Urinary bladder (tissue), 4 donors: ENCODE results near the gene PGLYRP2. TPM values are rescaled to one million over a fixed set of nuclear protein-coding genes. Genes with fewer than 3 reads are reported as not detected.

Experiments
- DNase-seq: peaks from one replicate; pipeline ENCODE4 v3.0.0-alpha.2; 2015; ENCODE audit errors: extremely low spot score
- H3K27ac ChIP-seq: one replicate; pipeline ENCODE4 v1.5.1; 2013; ENCODE audit warnings: low read depth, mild to moderate bottlenecking, moderate library complexity
- H3K36me3 ChIP-seq: one replicate; pipeline ENCODE4 v1.6.1; 2013; ENCODE audit warnings: mild to moderate bottlenecking, moderate library complexity; ENCODE audit not compliant: insufficient read depth
- H3K4me1 ChIP-seq: one replicate; pipeline ENCODE4 v1.6.1; 2013; ENCODE audit warnings: mild to moderate bottlenecking, moderate library complexity; ENCODE audit not compliant: insufficient read depth
- H3K4me3 ChIP-seq: one replicate; pipeline ENCODE4 v1.5.1; 2013; ENCODE audit warnings: low read depth, low read length
- WGBS: extraction: QIAGEN DNeasy Blood & Tissue Kit; methylation state at CpG from one replicate; pipeline ENCODE4 v1.1.7; 2013; 5-methylcytosine and 5-hydroxymethylcytosine counted together
- polyA plus RNA-seq: library from polyadenylated mRNA; stranded (reverse); fragments of 200-250 nt; gene quantifications from one replicate; pipeline ENCODE4 v1.2.3, GENCODE V29; 2013
- total RNA-seq: library from RNA; depleted of rRNA; stranded (reverse); fragments of >200 nt; gene quantifications from one replicate; pipeline ENCODE4 v1.2.3, GENCODE V29; 2014
- donor health status: healthy with polysubstance abuse.
- donor health status: healthy.

PGLYRP2 gene
- total and polyA plus RNA-seq, 2 donors, result 0.08 TPM; not detected in 1

DNA sequence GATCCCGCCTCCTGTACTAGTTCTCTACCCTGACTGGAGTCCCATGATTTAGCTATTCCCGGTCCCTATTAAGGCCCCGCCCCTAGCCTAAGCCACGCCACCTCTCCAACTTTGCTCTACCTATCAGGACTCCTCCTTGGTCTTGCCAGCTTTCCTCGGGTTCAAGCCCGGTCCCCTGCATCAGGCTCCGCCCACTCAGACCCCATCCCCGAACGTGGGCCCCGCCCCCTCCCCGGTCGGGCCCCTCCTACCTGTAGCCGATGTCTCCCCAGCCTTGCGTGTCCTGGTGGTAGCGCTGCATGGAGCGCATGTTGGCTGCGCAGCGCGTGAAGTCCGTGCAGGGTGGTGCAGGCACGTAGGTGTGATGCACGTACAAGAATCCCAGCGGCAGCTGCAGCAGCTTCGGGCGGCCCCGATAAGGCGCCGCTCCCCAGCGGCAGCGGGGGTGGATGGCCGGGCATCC, 7.6 kb downstream of the PGLYRP2 start:
- Histone ChIP-seq H3K4me1 (no peaks in the 10 kb centered on the region), H3K4me3 (no peak overlapping the region), H3K36me3 (no peaks in the 10 kb centered on the region), H3K27ac (no peak overlapping the region)
- no peak for DNase-seq
- WGBS, result 52% methylated on average over 31 of the region's 31 CpGs

DNA sequence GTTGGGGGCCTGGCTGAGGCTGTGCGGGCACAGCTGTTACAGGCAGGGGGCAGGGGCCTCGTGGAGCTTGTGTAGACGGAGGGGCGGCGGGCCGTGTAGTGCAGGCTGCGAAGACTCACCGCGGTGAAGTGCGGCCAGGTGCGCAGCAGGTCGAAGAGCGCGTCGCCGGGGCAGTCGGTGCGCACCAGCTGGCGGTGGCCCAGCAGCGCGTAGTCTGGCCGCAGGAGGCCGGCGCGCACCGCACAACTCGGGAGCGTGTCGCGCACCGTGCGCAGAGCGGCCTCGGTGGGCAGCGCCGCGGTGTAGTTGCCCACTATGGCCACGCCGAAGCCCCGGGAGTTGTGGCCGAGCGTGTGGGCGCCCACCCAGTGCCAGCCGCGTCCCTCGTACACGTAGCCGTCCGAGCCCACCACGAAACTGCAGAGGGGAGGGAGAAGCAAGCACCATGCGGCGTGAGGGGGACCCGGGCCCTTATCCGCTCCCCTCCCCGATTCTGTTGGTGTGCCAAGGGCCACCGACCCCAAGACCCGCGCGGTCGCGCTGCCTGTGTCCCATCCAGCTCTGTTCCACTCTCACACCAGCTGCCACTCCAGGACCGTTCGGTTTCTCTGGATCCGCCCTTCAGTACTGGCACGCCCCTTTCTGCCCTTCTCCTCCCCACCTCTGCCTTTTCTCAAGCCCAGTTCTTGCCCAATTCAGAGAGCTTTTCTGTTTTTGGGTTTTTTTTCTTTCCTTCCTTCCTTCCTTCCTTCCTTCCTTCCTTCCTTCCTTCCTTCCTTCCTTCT, 9.6 kb downstream of the PGLYRP2 start:
- no peak for DNase-seq
- WGBS, result 3% methylated on average over 65 of the region's 65 CpGs
- Histone ChIP-seq H3K27ac (no peak overlapping the region), H3K4me3 (peak overlapping the region; percentile 14), H3K36me3 (no peaks in the 10 kb centered on the region), H3K4me1 (no peaks in the 10 kb centered on the region)

DNA sequence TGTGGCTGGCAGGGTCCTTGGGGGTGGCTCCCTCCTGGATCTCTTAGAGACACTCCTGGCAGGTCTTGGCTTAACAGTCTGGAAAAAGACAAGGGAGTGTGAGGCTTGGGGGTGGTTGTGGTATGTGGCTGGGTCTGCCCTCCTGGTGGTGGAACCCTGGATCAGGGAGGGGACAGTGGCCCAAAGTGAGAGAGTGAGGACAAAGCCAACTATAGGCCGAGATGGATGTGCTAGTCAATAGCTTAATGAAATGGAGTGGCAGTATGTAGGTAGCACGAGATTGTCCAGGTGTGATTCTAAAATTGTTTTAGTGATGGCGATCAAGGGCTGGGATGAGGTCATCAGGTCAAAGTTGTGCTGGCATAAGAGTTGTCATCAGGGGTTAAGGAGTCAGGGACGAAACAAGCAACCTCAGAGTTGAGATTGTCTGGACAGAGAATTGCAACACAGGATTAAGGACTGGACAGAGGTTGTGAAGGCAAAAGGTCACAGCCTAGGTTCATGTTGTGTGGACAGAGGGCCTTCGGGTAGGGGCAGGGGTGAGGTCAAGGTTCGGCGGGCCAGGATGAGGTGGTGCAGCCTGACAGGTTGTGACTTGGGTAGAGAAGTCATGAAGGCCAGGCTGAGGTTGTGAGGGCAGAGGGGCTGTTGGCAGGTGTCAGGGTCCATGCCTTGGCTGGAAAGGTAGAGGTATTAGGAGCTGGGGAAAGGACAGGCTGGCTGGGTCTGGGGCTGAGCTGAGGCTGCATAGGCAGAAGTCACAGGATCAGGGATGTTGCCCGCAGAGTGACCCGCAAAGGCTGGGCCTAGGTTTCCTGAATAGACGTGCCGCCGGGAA, 10.4 kb downstream of the PGLYRP2 start:
- H3K27ac ChIP-seq, result no peak overlapping the region
- 58% methylated on average over 12 of the region's 12 CpGs for WGBS
- no peak overlapping the region for H3K4me3 ChIP-seq
- H3K36me3 ChIP-seq, result no peaks in the 10 kb centered on the region
- no peaks in the 10 kb centered on the region for H3K4me1 ChIP-seq
- DNase-seq, result no peak

DNA sequence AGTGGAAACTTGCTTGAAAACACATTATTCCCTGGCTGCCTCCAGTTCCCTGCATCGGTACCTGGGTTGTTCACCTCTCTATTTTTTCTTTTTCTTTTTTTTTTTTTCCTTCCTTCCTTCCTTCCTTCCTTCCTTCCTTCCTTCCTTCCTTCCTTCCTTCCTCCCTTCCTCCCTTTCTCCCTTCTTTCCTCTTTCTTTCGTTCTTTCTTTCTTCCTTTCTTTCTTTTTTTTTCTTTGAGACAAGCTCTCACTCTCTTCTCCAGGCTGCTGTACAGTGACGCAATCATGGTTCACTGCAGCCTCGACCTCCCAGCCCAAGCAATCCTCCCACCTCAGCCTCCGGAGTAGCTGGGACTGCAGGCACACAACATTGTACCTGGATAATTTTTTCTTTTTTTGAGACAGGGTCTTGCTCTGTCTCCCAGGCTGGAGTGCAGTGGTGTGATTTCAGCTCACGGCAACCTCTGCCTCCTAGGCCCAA, 11.5 kb downstream of the PGLYRP2 start:
- Histone ChIP-seq H3K4me1 (no peaks in the 10 kb centered on the region), H3K36me3 (no peaks in the 10 kb centered on the region), H3K4me3 (no peak overlapping the region), H3K27ac (no peak overlapping the region)
- 80% methylated on average over 6 of the region's 6 CpGs for WGBS
- no peak for DNase-seq

DNA sequence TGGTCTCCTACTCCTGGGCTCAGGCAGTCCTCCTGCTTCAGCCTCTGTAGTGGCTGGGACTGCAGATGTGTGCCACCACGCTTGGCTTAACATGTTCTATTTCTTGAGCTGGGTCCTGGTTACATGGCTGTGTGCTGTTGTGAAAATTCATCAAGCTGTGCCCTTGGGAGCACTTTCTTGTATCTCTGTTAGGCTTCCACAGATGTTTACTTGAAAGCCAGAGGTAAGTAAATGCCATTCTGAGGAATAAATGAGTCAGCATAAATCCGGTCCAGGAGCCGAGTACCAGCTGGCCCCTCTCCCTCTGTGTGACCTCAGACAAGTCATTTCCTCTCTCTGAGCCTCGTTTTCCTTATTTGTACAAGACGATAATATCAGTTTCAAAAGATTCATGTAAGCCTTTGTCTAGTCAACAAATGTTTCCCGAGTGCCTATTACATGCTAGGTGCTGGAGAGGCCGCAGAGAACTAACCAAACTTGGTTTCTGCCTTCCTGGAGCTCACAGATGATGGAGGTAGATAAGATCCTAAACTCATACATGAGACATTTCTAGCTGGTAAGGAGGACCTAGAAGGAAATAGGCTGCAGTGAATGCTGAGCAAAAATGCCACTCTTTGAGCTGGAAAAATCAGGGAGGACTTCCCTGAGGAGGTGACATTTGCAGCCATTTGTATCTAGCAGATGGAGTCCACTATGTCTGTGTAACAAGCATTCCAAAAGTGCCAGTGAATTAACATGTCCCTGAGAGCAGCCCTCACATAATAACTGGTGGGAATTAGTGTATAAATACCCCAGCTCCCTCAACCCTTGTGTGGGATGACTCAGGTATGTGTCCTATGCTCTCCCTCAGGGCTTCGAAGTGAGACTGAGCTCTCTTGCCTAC, 12.2 kb downstream of the PGLYRP2 start:
- WGBS, result 43% methylated on average over 8 of the region's 8 CpGs
- no peaks in the 10 kb centered on the region for H3K4me1 ChIP-seq
- no peaks in the 10 kb centered on the region for H3K36me3 ChIP-seq
- no peak overlapping the region for H3K27ac ChIP-seq
- no peak for DNase-seq
- H3K4me3 ChIP-seq, result no peak overlapping the region

DNA sequence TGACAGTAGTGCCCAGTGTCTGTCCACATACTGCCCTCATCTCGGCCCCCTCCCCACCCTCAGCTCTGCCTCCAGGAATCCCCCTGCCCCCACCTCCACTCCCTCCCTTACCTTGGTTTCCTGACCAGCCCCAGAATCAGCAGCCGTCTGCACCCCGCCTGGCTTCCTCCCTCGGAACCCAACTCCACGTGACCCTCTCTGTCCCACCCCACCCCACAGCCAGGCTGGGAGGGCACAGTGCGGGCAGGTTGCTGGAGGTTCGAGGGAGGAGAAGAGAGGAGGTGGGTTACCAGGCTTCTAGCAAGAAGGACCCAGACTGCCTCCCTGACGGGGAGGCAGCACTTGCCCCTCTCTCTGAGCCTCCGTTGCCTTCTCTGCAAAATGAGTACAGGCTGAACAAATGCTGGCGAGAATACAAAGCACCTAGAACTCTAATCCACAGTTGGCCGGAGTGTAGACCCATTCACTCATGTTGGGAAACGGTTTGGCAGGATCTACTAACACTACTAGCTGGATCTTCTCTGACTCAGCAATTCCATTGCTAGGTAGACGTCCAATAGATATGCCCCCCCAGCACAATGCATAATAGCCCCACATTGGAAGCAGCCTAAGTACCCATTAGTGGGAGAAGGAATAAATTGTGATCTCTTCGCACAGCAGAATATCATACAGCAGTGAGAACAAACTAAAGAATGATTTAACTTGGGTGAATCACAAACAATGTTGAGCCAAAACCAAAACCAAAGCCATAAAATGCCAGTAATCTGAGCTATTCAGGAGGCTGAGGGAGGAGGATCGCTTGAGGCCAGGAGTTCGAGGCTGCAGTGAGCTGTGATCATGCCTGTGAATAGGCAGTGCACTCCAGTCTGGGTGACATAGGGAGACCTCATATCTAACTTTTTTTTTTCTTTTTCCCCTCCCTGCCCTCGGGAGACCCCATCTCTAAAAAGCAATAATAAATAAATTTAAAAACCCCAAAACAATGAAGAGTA, 14.6 kb downstream of the PGLYRP2 start, which contains the start of gene RASAL3:
TSS of gene RASAL3 (minus strand) at position 151 of the 992 bp plus-strand sequence. CDS start 186 bp downstream, outside the sequence.
- WGBS, result 29% methylated on average over 17 of the region's 17 CpGs
- H3K4me1 ChIP-seq, result no peaks in the 10 kb centered on the region
- DNase-seq, result no peak
- H3K4me3 ChIP-seq, result peak within 1 kb of the TSS; percentile 35
- H3K27ac ChIP-seq, result no peak within 1 kb of the TSS
- H3K36me3 ChIP-seq, result no peaks in the 10 kb centered on the region

DNA sequence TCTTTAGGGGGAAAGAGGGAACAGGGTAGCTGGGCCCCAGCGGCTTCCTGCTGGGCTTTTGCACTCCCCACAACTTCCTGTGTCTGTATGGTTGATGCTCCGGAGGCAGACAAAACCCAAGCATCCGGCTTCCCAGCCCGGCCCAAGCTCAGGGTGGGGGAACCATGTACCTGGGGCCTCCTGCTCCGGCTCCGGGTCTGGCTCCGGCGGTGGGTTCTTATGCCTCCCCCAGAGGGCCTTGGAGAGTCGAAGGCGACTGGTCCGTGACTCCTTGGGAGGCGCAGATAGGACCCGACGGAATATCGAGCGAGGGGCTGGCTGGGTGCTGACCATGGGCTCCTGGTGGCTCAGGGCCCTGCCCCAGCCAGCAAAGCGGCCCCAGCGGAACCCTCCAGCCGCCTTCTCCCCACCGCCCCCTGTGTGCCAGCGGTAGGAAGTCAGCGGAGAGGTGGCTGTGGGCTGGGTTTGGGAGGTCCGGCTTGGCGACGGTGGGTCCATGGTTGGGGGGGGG, 15.4 kb downstream of the PGLYRP2 start:
- Histone ChIP-seq H3K4me3 (peak overlapping the region; percentile 35), H3K36me3 (no peaks in the 10 kb centered on the region), H3K4me1 (no peaks in the 10 kb centered on the region), H3K27ac (no peak overlapping the region)
- no peak for DNase-seq
- WGBS, result 37% methylated on average over 25 of the region's 25 CpGs

DNA sequence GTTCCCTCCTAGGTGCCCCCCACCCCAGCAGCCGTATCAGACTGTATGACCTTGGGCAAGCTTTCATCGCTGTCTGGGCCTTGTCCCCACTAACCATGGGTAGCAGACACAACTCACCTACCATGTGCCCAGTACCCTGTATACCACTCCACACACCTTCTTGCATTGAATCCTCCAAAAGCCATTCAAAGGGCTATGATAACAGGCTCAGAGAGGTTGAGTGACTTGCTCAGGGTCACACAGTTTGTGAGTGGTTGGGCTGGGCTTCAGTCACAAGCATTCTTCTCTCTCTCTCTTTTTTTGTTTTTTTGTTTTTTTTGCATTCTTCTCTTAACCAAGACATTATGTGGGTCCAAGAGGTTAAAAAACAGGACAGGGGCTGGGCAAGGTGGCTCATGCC, 17.6 kb downstream of the PGLYRP2 start:
- WGBS, result 73% methylated on average over 2 of the region's 2 CpGs
- Histone ChIP-seq H3K27ac (no peak overlapping the region), H3K36me3 (no peaks in the 10 kb centered on the region), H3K4me1 (no peaks in the 10 kb centered on the region), H3K4me3 (no peak overlapping the region)
- no peak for DNase-seq

DNA sequence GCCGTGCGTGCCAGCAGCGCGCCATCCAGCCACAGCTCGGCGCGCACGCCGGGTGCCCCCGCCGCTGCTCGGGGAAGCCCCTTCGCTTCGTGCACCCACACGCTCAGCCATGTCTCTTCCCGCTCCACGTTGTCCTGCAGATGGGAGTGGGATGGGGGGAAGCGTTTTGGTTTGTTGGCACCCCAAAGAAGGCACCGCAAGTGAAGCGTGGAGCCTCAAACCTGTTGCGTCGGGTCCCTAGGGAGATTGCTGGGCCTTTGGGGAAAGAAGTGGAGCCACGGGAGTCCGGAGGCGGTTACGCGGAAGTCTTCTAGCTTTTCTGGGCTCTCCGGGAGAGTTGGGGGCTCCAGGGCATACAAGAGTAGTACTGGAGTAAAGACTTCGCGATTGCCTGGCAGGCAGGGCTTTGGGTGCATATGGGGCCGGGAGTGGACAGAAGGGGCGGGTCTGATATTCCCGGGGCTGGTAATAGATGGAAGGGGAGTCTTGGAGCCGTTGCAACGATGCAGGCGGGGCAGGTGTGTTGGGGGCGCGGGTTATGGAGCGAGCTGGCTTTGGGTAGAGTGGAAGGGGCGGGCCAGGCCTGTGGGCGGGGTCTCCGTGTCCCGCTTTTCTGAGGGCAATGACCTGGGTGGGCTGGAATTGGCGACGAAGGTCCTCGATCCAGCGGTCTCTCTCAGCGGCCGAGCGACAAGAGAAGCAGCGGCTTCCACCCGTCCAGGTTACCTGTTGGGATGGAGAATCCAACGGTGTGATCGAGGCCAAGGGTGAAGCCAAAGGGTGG, 21.4 kb downstream of the PGLYRP2 start:
- no peaks in the 10 kb centered on the region for H3K36me3 ChIP-seq
- no peak overlapping the region for H3K4me3 ChIP-seq
- H3K4me1 ChIP-seq, result no peaks in the 10 kb centered on the region
- DNase-seq, result no peak
- no peak overlapping the region for H3K27ac ChIP-seq
- 17% methylated on average over 54 of the region's 54 CpGs for WGBS

DNA sequence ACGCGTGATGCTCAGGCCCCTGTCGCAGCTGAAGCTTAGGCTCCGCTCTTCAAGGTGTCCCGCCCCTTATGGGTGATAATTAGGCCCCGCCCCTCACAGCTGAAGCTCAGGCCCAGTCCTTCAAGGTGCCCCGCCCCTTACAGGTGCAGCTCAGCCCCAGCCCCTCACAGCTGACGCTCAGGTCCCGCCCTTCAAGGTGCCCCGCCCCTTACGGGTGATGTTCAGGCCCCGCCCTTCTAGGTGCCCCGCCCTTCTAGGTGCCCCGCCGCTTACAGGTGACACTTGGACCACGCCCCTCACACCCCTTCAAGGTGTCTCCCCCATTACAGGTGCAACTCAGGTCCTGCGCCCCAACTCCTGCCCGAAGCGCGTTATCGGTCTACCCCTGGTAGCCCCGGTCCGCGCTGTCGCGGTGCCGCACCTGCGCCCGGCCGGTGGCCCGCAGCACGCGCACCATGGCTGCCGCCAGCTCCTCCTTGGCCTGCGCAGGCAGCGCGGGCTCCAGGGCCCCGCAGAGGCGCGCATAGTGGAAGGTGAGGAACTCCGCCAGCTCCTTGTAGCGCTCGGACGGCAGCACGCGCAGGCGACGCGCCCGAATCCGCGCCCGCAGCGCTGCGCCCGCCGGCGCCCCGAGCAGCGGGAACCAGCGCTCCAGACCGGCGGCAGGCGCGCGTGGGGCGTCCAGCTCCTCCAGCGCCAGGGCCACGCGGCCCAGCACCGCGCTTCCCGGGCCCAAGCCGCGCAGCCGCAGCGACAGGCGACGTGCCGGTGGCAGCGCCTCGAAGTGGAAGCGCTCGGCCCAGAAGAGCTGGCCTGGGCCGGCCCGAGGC, 22.2 kb downstream of the PGLYRP2 start:
- Histone ChIP-seq H3K4me3 (no peak overlapping the region), H3K27ac (no peak overlapping the region), H3K36me3 (no peaks in the 10 kb centered on the region), H3K4me1 (no peaks in the 10 kb centered on the region)
- 12% methylated on average over 86 of the region's 86 CpGs for WGBS
- no peak for DNase-seq

DNA sequence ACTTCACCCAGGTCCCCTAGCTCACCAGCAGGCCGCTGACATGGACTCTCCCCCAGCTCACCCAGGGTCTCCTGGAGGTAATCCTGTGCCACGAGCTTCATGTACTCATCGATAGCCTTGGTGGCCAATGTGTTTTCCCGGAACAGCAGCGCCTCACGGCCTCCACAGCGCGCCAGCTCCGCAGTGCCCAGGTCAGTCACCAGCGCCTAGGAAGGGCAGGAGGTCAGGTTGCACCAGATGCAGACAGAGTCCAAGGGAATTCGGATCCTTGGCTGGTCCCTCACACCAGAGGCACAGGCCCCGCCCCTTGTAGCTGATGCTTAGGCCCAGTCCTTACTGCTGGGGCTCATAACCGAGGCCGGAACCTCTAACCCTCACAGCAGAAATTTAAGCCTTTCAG, 22.9 kb downstream of the PGLYRP2 start:
- Histone ChIP-seq H3K4me1 (no peaks in the 10 kb centered on the region), H3K4me3 (no peak overlapping the region), H3K27ac (no peak overlapping the region), H3K36me3 (no peaks in the 10 kb centered on the region)
- WGBS, result 26% methylated on average over 14 of the region's 14 CpGs
- DNase-seq, result no peak
